Fibroblast of pulmonary artery (primary cell): Measurements from ENCODE around the gene ZNRF3.

Source experiments
- DNase-seq: peaks from one replicate; pipeline ENCODE4 v3.0.0-alpha.2; 2010; ENCODE audit warnings: low read depth
- H3K4me3 ChIP-seq: replicated peaks from 2 replicates; pipeline ENCODE4 v1.5.1; 2011; ENCODE audit warnings: low read depth, mild to moderate bottlenecking, control low read depth, low read length, moderate library complexity
- TF ChIP-seq, protein P1 (sequence below): IDR thresholded peaks from 2 replicates; pipeline ENCODE4 v1.5.1; 2011; ENCODE audit warnings: mild to moderate bottlenecking, control low read depth, low read length, inconsistent platforms; ENCODE audit errors: missing control alignments

ZNRF3 gene

DNA sequence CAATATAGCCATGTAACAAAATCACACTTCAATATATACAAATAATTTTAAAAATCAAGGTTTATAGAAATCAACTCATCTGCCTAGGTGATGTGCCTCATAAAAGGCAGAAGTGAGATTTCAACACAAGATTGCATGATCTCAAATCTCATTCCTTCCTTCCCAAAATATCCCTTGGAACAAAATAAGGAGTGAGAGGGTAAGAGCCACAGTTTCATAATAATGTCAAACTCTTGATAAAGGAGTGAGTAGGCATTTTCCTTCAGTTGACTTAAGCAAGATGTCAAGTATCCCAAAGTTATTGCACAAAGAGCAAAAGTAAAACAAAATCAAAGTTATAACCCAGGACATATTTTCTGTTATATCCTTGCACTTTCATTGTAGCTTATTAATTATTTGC is 97.0 kb downstream of the ZNRF3 start:
- peak; percentile 35 for DNase-seq
- TF ChIP-seq, protein P1, sequence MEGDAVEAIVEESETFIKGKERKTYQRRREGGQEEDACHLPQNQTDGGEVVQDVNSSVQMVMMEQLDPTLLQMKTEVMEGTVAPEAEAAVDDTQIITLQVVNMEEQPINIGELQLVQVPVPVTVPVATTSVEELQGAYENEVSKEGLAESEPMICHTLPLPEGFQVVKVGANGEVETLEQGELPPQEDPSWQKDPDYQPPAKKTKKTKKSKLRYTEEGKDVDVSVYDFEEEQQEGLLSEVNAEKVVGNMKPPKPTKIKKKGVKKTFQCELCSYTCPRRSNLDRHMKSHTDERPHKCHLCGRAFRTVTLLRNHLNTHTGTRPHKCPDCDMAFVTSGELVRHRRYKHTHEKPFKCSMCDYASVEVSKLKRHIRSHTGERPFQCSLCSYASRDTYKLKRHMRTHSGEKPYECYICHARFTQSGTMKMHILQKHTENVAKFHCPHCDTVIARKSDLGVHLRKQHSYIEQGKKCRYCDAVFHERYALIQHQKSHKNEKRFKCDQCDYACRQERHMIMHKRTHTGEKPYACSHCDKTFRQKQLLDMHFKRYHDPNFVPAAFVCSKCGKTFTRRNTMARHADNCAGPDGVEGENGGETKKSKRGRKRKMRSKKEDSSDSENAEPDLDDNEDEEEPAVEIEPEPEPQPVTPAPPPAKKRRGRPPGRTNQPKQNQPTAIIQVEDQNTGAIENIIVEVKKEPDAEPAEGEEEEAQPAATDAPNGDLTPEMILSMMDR, result no peak

DNA sequence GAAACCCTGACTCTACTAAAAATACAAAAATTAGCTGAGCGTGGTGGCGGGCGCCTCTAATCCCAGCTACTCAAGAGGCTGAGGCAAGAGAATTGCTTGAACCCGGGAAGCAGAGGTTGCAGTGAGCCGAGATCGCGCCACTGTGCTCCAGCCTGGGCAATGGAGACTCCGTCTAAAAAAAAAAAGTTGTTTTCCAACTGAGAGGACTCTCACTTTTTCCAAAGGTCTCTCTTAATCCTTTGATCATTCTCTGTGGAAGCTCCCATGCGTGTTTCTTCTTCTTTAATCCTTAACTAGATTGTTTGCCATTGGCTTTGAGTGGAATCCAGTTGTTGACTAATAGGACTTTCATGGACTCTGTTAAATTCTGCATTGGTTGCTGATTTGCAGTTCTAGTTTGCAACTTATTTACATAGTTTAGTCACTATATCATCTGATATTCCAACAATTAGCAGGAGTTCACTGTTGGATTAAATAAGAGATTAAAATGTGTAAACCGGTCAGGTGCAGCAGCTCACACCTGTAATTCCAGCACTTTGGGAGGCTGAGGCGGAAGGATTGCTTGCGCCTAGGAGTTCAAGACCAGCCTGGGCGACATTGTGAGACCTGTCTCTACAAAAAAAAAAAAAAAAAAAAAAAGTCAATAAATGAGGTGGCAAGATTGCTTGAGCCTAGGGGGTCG is 98.6 kb downstream of the ZNRF3 start:
- H3K4me3 ChIP-seq, result no peak overlapping the region
- DNase-seq, result no peak
- TF ChIP-seq, protein P1, result no peak

More for the DNA sequence above, 97.0 kb downstream of the ZNRF3 start:
- no peak overlapping the region for H3K4me3 ChIP-seq

DNA sequence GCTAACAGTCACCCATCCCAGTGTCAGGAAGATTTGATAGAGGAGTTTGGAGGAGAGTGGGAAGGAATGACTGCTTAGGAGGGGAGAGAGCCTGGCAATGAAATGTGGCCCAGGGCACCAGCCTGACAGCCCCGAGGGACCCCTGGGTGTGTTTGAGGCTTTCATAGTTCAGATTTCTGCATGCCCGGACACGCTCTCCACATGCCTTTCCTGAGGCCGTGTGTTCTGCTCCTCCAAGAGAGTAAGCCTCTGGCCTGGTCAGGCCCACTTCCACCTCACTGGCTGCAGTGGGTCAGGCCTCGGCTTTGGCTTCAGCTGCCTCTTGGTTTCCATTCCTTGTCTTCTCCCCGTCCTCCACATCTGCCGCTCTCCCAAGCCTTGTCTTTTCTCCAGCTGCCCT is 99.8 kb downstream of the ZNRF3 start:
- no peak for DNase-seq
- TF ChIP-seq, protein P1, result no peak
- H3K4me3 ChIP-seq, result no peak overlapping the region

DNA sequence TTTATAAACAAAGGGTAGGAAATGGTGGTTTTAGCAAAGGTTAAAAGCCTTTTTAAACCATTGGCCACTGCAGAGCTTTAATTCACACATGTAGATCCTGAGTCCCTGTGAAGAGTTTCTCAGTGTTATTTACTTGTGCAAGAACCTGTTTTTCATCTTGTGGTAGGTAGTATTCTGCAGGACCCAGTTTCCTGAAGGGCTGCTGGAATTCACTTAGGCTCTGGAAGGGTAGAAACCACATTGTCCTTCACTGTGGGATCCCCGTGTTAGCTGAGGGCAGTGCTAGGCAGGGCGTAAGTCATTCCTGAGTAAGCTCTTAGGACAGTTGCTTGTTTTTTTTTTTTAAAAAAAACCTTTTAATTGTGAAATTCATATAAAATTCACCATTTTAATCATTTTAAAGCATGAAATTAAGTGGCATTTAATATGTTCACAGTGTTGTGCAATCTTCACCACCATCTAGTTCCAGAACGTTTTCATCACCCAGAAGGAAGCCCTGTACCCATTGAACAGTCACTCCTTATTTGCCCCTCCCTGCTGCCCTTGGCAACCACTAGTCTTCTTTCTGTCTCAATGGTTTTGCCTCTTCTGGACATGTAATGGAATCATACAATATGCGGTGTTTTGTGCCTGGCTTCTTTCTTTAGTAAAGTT is 100.5 kb downstream of the ZNRF3 start:
- no peak overlapping the region for H3K4me3 ChIP-seq
- TF ChIP-seq, protein P1, result no peak
- DNase-seq, result peak; percentile 18

DNA sequence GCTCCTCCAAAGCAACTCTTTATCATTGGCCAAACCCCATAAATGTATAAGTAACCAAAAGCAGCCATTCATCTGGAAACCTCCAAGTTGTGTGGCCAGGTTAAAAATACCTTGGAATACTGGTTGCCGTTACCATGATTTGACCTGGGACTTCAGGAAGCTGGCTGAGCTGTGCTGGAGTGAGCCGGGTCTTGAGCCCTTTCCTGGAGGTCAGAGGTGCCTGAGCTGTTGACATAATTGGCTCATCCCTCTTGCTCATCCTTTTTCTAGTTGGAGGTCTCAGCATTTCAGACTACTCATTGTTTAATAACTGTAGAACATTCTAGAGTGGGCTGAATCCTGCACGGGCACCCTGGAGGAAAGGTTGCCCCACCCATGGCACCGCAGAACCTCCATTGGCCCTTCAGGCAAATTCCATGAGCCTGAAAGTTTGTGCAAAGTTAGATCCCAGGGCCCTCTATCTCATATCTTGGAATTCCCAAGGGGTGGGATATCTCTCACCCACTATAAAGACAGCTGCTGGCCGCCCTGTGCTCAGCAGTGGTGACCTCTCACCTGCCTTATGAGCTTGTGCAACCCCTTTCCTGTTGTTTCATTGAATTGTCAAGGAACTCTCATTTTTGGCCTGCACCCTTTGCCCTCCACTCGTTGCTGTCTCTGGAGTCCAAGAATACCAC is 101.2 kb downstream of the ZNRF3 start:
- TF ChIP-seq, protein P1, result no peak
- H3K4me3 ChIP-seq, result no peak overlapping the region
- DNase-seq, result no peak

DNA sequence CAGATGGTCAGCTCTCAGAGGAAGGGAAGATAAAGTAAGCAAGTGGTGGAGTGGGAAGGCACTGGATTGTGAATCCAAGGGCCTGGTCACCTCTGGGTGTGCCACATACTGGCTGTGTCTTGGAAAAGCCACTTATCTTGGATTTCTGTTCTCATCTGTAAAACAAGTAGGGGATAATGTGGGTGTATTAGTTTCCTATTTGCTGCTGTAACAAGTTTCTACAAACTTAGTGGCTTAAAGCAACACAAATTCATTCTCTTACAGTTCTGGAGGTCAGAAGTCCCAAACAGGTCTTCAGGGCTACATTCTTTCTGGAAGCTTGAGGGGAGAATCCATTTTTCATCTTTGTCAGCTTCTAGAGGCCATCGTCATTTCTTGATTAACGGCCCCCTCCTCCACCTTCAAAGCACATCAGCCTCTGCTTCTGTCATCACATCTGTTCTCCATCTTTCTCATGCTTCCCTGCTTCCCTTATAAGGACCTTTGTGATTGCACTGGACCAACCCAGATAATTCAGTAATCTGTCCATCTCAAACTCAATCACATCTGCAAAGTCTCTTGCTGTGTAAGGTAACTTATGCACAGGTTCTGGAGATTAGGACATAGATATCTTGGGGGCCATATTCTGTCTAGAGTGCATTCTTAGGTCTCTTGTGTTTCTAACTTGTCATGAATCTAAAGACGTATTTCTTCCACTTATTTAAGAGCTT is 102.4 kb downstream of the ZNRF3 start:
- TF ChIP-seq, protein P1, result no peak
- H3K4me3 ChIP-seq, result no peak overlapping the region
- DNase-seq, result no peak
